Sigmoid colon (tissue), 7 donors: ENCODE results near the gene ITGB8. TPM values are rescaled to one million over a fixed set of nuclear protein-coding genes. Genes with fewer than 3 reads are reported as not detected.
"Not testable (repeated sequence)": the region's sequence is repeated elsewhere in the genome, so short reads cannot be mapped to it uniquely, and the experiment has no call there.

Experiments
- DNase-seq: peaks from one replicate; pipeline ENCODE4 v3.0.0-alpha.2; 2019
- H3K27ac ChIP-seq, 4 donors: fragments of 200-600 bp; sonication (generic); one replicate each; pipeline ENCODE4 v1.5.1; 2016 to 2019; ENCODE audit warnings: mild to moderate bottlenecking in 1 of 4
- H3K27me3 ChIP-seq, 3 donors: fragments of 200-600 bp; sonication (generic); one replicate each; pipeline ENCODE4 v1.5.1; 2019; ENCODE audit warnings: mild to moderate bottlenecking in 1 of 3
- H3K36me3 ChIP-seq, 4 donors: fragments of 200-600 bp; sonication (generic); one replicate each; pipeline ENCODE4 v1.5.1; 2016 to 2019
- H3K4me1 ChIP-seq, 4 donors: fragments of 200-600 bp; sonication (generic); one replicate each; pipeline ENCODE4 v1.5.1; 2017 to 2019
- H3K4me3 ChIP-seq, 4 donors: fragments of 200-600 bp; sonication (generic); one replicate each; pipeline ENCODE4 v1.5.1; 2017 to 2019; ENCODE audit warnings: mild to moderate bottlenecking in 2 of 4, moderate library complexity in 1 of 4
- H3K9me3 ChIP-seq, 4 donors: fragments of 200-600 bp in 3 of 4; sonication (generic) in 3 of 4; one replicate each; pipeline versions ENCODE4 v1.5.1 to v1.6.1; 2013 to 2019
- EP300 ChIP-seq, 4 donors: sonication (generic); formaldehyde crosslinking; IDR thresholded peaks; one replicate each; pipeline ENCODE4 v1.6.1; 2017; ENCODE audit warnings: antibody characterized with exemption in 4 of 4
- POLR2A ChIP-seq, 2 donors: fragments of 450-650 bp; IDR thresholded peaks; one replicate each; pipeline ENCODE4 v1.6.1; 2016; ENCODE audit warnings: antibody characterized with exemption in 2 of 2, mild to moderate bottlenecking in 2 of 2, moderate library complexity in 2 of 2
- POLR2AphosphoS5 ChIP-seq, 4 donors: sonication (generic); formaldehyde crosslinking; IDR thresholded peaks; one replicate each; pipeline ENCODE4 v1.6.1; 2017; ENCODE audit warnings: antibody characterized with exemption in 4 of 4
- WGBS, 2 donors: extraction: QIAGEN DNeasy Blood & Tissue Kit; methylation state at CpG; one replicate each; pipeline ENCODE4 v1.1.7; 2013; 5-methylcytosine and 5-hydroxymethylcytosine counted together
- intact Hi-C: fragments of 100-400 bp; cut with DNase I; formaldehyde crosslinking; loops from one replicate; pipeline ENCODE4 v1.15.1; 2023
- polyA plus RNA-seq, 3 donors: library from polyadenylated mRNA; stranded (reverse); fragments of 200-250 nt; gene quantifications; one replicate each; pipeline ENCODE4 v1.2.3, GENCODE V29; 2013
- total RNA-seq, 4 donors: library from RNA; depleted of rRNA; stranded (reverse); fragments of >200 nt; gene quantifications; one replicate each; pipeline ENCODE4 v1.1.0, GENCODE V29; 2016
- TF ChIP-seq, protein P1 (sequence below), 4 experiments: fragments of 450-650 bp in 3 of 4; fragments of 200-600 bp in 1 of 4; IDR thresholded peaks; one replicate each; pipeline ENCODE4 v1.5.1; 2016 to 2019; ENCODE audit warnings: antibody characterized with exemption in 4 of 4, mild to moderate bottlenecking in 3 of 4, moderate library complexity in 2 of 4
- donor health status: healthy with polysubstance abuse.
- donor health status: Bipolar disorder and iron deficiency.
- donor health status: healthy.

The ITGB8 gene
- total and polyA plus RNA-seq, 7 donors = 0.23 to 22.4 (median 9.0) TPM

DNA sequence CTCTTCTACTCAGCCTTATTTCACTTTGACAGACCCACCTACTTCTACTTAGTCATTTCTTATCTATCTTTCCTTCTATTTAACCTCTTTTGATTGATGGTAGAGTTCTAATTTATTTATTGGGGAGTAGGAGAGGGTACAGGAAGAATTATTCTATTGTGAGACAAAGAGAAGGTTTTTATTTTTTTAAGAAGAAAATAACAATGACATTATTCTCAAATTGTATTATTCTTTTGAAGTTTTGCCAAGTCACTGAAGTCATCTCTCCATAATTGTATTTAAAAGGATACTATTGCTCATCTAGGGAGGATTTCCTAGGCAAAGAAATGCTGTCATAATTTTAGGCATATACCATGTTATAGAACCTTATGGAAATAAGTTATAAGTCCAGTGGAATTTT, 52.7 kb downstream of the ITGB8 start:
- TF ChIP-seq EP300 (IDR thresholded peaks at IDR 0.05) (no peak), POLR2AphosphoS5 (IDR thresholded peaks at IDR 0.05) (no peak), POLR2A (IDR thresholded peaks at IDR 0.05) (no peak)
- TF ChIP-seq, protein P1, sequence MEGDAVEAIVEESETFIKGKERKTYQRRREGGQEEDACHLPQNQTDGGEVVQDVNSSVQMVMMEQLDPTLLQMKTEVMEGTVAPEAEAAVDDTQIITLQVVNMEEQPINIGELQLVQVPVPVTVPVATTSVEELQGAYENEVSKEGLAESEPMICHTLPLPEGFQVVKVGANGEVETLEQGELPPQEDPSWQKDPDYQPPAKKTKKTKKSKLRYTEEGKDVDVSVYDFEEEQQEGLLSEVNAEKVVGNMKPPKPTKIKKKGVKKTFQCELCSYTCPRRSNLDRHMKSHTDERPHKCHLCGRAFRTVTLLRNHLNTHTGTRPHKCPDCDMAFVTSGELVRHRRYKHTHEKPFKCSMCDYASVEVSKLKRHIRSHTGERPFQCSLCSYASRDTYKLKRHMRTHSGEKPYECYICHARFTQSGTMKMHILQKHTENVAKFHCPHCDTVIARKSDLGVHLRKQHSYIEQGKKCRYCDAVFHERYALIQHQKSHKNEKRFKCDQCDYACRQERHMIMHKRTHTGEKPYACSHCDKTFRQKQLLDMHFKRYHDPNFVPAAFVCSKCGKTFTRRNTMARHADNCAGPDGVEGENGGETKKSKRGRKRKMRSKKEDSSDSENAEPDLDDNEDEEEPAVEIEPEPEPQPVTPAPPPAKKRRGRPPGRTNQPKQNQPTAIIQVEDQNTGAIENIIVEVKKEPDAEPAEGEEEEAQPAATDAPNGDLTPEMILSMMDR (IDR thresholded peaks at IDR 0.05) = no peak
- no peaks in the 10 kb centered on the region for H3K4me1 ChIP-seq
- no peaks in the 10 kb centered on the region for H3K27me3 ChIP-seq
- H3K27ac ChIP-seq = no peak overlapping the region
- intact Hi-C loops = no loop called here
- H3K4me3 ChIP-seq = no peak overlapping the region
- H3K9me3 ChIP-seq = no peaks in the 10 kb centered on the region
- no peak for DNase-seq
- H3K36me3 ChIP-seq = peaks cover 0 to 35% (median 7%) of the 10 kb centered on the region in 4 donors

DNA sequence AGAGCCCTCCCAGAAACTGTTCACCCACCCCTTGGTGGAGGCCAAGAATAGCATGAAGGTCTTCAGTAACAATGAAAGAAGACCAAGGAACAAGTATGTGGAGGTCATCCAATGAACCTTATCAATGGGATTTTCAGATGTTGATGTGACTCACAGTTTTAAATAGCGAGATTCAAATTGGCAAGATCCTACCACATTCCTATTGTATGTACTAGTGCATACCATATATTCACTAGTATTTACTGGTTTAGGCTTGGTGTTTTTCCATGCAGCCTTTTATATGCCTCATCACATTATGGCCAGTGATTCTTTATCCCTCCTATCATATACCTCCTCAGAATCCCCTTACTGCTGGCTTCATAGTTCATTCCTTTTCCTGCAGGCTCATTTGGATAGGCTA, 54.4 kb downstream of the ITGB8 start:
- no peak for DNase-seq
- Histone ChIP-seq H3K9me3 (no peaks in the 10 kb centered on the region), H3K27me3 (no peaks in the 10 kb centered on the region), H3K4me3 (no peak overlapping the region), H3K27ac (no peak overlapping the region), H3K4me1 (no peaks in the 10 kb centered on the region), H3K36me3 (peaks cover 0 to 35% (median 5%) of the 10 kb centered on the region in 4 donors)
- WGBS, 2 donors = 79 to 94% methylated on average over 1 of the region's 1 CpG
- TF ChIP-seq POLR2AphosphoS5 (IDR thresholded peaks at IDR 0.05) (no peak), EP300 (IDR thresholded peaks at IDR 0.05) (no peak), POLR2A (IDR thresholded peaks at IDR 0.05) (no peak)
- TF ChIP-seq, protein P1 (IDR thresholded peaks at IDR 0.05) = no peak
- intact Hi-C loops = no loop called here

GRCh38 chr7:20388084-20388483, 57.4 kb downstream of the ITGB8 start:
- peaks cover 0 to 32% (median 3%) of the 10 kb centered on the region in 4 donors for H3K36me3 ChIP-seq
- no peak overlapping the region for H3K27ac ChIP-seq
- H3K4me3 ChIP-seq = no peak overlapping the region
- no peaks in the 10 kb centered on the region for H3K9me3 ChIP-seq
- H3K4me1 ChIP-seq = no peaks in the 10 kb centered on the region
- no peaks in the 10 kb centered on the region for H3K27me3 ChIP-seq
- no peak for TF ChIP-seq POLR2A (IDR thresholded peaks at IDR 0.05)
- TF ChIP-seq, protein P1 (IDR thresholded peaks at IDR 0.05) = no peak
- TF ChIP-seq POLR2AphosphoS5 (IDR thresholded peaks at IDR 0.05) = no peak
- no peak for TF ChIP-seq EP300 (IDR thresholded peaks at IDR 0.05)
- WGBS, 2 donors = 90 to 91% methylated on average over 1 of the region's 1 CpG
- intact Hi-C loops = no loop called here
- no peak for DNase-seq

GRCh38 chr7:20389192-20389591, 58.5 kb downstream of the ITGB8 start:
- H3K9me3 ChIP-seq, H3K27me3 ChIP-seq, H3K4me3 ChIP-seq, H3K27ac ChIP-seq, DNase-seq, H3K4me1 ChIP-seq, intact Hi-C loops: not testable (repeated sequence)
- 66 to 88% methylated on average over 2 of the region's 2 CpGs for WGBS, 2 donors
- H3K36me3 ChIP-seq = peaks cover 0 to 29% (median 4%) of the 10 kb centered on the region in 4 donors

- WGBS, 2 donors = 14 to 58% methylated on average over 2 of the region's 2 CpGs
- DNase-seq = no peak
- Histone ChIP-seq H3K4me3 (no peak overlapping the region), H3K9me3 (no peaks in the 10 kb centered on the region), H3K36me3 (peaks cover 0 to 42% (median 4%) of the 10 kb centered on the region in 4 donors), H3K27ac (no peak overlapping the region), H3K27me3 (no peaks in the 10 kb centered on the region), H3K4me1 (no peaks in the 10 kb centered on the region)
- TF ChIP-seq POLR2AphosphoS5 (IDR thresholded peaks at IDR 0.05) (no peak), POLR2A (IDR thresholded peaks at IDR 0.05) (no peak), EP300 (IDR thresholded peaks at IDR 0.05) (no peak)
- TF ChIP-seq, protein P1 (IDR thresholded peaks at IDR 0.05) = no peak
- intact Hi-C loops = no loop called here
These were observed 62.4 kb downstream of the ITGB8 start for GRCh38 chr7:20393021-20393610.
